Measurements from ENCODE around the gene CSH1.
"Not testable (repeated sequence)": the region's sequence is repeated elsewhere in the genome, so short reads cannot be mapped to it uniquely, and the experiment has no call there.

Gene CSH1

GRCh38 chr17:63881935-63882601, 14.3 kb downstream of the CSH1 start, which contains the start of gene GH2:
Gene GH2 (minus strand): TSS chr17:63881944. CDS start chr17:63881801, 143 bp downstream.
- DNase-seq (ENCODE audit: extremely low read depth, low read depth): no peak
- TF ChIP-seq, protein P1, sequence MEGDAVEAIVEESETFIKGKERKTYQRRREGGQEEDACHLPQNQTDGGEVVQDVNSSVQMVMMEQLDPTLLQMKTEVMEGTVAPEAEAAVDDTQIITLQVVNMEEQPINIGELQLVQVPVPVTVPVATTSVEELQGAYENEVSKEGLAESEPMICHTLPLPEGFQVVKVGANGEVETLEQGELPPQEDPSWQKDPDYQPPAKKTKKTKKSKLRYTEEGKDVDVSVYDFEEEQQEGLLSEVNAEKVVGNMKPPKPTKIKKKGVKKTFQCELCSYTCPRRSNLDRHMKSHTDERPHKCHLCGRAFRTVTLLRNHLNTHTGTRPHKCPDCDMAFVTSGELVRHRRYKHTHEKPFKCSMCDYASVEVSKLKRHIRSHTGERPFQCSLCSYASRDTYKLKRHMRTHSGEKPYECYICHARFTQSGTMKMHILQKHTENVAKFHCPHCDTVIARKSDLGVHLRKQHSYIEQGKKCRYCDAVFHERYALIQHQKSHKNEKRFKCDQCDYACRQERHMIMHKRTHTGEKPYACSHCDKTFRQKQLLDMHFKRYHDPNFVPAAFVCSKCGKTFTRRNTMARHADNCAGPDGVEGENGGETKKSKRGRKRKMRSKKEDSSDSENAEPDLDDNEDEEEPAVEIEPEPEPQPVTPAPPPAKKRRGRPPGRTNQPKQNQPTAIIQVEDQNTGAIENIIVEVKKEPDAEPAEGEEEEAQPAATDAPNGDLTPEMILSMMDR (IDR thresholded peaks at IDR 0.05; ENCODE audit: low read depth, low read length): peak; percentile 58

- DNase-seq (ENCODE audit: extremely low read depth, low read depth): not testable (repeated sequence)
Observed at GRCh38 chr17:63881337-63881736, 15.0 kb downstream of the CSH1 start.

- no peak for DNase-seq (ENCODE audit: extremely low read depth, low read depth)
- TF ChIP-seq, protein P1 (IDR thresholded peaks at IDR 0.05; ENCODE audit: low read depth, low read length): no peak
Observed at GRCh38 chr17:63880706-63881105, 15.7 kb downstream of the CSH1 start.

- DNase-seq (ENCODE audit: extremely low read depth, low read depth): not testable (repeated sequence)
Observed at GRCh38 chr17:63878413-63878812, 18.0 kb downstream of the CSH1 start.

DNA sequence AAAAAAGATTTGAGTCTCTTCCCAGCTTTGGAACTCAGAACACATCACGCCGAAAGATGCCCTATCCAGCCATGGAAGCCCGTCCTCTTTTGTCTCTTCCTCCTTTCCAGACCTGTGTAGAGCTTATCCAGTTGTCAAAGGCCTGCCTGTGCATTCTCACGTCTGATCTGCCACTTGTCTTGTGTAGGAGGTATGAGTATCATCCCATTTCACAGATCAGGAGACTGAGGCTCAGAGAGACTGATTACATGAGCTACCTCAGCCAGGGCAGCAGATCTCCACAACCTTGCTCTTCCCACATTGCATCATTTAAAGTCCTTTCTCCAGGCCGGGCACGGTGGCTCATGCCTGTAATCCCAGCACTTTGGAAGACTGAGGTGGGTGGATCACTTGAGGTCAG, 21.7 kb downstream of the CSH1 start:
- DNase-seq (ENCODE audit: extremely low read depth, low read depth): not testable (repeated sequence)

DNA sequence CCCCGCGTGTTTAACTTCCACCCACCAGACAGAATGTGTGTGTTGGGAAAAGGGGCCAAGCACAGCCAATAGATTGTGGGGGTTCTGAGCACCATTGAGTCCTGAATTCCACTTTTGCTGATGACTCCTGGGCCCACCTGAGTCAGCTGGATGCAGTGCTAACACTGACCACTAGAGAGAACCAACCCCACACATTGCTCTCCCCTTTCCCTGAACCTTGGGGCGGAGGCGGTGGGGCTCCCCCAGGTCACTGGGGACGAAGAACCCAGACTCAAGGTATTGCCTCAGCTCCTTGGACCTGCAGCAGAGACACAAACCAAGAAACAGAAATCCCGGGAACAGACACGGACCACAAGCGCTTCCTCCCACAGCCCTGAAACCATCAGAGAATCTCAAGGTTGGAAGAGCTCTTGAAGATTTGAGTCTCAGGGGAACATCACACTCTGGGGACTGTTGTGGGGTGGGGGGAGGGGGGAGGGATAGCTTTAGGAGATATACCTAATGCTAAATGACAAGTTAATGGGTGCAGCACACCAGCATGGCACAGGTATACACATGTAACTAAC, 22.2 kb downstream of the CSH1 start:
- DNase-seq (ENCODE audit: extremely low read depth, low read depth): not testable (repeated sequence)

- DNase-seq (ENCODE audit: extremely low read depth, low read depth): not testable (repeated sequence)
Observed at GRCh38 chr17:63873577-63873976, 22.8 kb downstream of the CSH1 start, which contains the start of gene CSH2. Gene CSH2 (minus strand): TSS chr17:63873677. CDS start chr17:63873614, 63 bp downstream.

DNA sequence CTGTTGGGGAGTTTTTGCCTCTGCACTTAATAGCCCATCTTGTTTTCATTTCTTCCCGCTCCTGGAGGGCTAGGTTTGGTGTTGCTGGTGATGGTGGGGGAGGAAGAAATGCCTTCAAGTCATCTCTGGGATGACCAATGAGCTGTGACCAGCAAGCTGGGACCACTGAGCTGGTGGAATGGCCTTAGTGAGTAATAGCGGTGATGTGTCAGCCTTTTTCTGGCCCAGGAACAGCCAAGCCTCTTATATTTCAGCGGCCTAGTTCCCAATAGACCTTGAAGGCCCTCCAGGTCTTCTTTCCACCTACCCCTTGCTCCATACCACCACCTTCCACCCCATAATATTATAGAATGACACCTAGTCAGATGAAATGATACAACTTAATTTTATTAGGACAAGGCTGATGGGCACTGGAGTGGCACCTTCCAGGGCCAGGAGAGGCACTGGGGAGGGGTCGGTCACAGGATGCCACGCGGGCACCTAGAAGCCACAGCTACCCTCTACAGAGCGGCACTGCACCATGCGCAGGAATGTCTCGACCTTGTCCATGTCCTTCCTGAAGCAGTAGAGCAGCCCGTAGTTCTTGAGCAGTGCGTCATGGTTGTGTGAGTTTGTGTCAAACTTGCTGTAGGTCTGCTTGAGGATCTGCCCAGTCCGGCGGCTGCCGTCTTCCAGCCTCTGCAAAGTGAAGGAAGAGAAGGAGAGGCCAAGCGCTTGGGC, 24.6 kb downstream of the CSH1 start:
- not testable (repeated sequence) for DNase-seq (ENCODE audit: extremely low read depth, low read depth)

- not testable (repeated sequence) for DNase-seq (ENCODE audit: extremely low read depth, low read depth)
Observed at GRCh38 chr17:63870292-63870665, 26.1 kb downstream of the CSH1 start.

DNA sequence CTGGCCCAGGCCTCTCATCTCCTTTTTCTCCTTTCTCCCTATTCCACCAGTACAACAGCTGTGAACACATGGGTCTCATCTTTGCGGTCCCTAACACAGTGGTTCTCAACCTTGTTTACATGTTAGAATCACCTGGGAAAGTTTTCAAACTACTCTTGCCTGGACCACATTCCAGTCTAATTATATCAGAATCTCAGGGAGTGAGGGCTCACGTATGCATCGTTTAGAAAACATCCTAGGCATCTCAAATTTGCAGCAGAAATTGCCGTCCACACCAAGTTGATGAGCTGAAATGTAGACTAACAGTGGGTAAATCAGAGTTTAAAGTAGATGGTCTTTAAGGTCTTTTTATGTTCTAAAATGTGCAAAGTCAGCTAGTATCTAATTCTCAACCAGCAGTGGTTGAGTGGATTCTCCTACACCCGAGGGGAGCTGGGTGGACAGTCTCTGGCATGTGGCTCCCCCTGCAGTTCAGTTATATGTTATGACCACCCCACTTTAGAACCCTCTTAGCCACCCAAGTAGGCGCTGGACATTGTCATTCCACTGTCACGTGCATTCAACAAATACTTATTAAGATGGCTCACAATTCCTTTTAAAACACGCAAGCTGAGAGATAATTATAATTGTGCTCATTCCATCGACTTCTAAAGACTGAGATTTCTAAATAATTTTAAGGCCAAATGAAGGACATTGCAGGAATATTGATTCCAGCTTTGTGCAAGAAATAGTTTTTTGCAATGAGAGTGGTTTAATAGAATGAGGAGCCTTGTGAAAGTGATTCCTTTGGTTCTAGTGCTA, 26.7 kb downstream of the CSH1 start:
- DNase-seq (ENCODE audit: extremely low read depth, low read depth): not testable (repeated sequence)
- TF ChIP-seq, protein P1 (IDR thresholded peaks at IDR 0.05; ENCODE audit: low read depth, low read length): peak; percentile 8

- DNase-seq (ENCODE audit: extremely low read depth, low read depth): not testable (repeated sequence)
- TF ChIP-seq, protein P1 (IDR thresholded peaks at IDR 0.05; ENCODE audit: low read depth, low read length): peak; percentile 5
Observed at GRCh38 chr17:63866625-63867024, 29.7 kb downstream of the CSH1 start.

All from AG09319 (cell line).